ENCODE measurements around the gene HSPBP1.

- TF ChIP-seq CTCF (conservative IDR thresholded peaks at IDR 0.05; ENCODE audit: low read depth, low read length) (no peak), EZH2 (IDR thresholded peaks at IDR 0.05; ENCODE audit: low read length, unreplicated experiment) (no peak), EZH2phosphoT487 (IDR thresholded peaks at IDR 0.05; ENCODE audit: borderline replicate concordance, low read length) (no peak)
Measured at GRCh38 chr19:55239004-55239403, 40.9 kb downstream of the HSPBP1 start.

Measured in PC-3 (cell line).